HG02840 (cell line): ENCODE measurements around the gene DLL1.
"Not testable (repeated sequence)": the region's sequence is repeated elsewhere in the genome, so short reads cannot be mapped to it uniquely, and the experiment has no call there.

Experiments used
- ATAC-seq: cut with Tn5 transposase; IDR thresholded peaks from one replicate; pipeline ENCODE4 v1.9.1; 2021; ENCODE audit warnings: mild to moderate bottlenecking, moderate library complexity, moderate number of reproducible peaks; ENCODE audit not compliant: unreplicated experiment, low FRiP score

The DLL1 gene

GRCh38 chr6:170269846-170270541, 20.9 kb downstream of the DLL1 start:
- no peak for ATAC-seq

GRCh38 chr6:170269151-170269845, 21.6 kb downstream of the DLL1 start:
- ATAC-seq, result no peak

GRCh38 chr6:170268216-170269129, 22.4 kb downstream of the DLL1 start:
- ATAC-seq, result no peak

- ATAC-seq, result no peak
Measured at GRCh38 chr6:170267688-170268087, 23.2 kb downstream of the DLL1 start.

- no peak for ATAC-seq
Measured at GRCh38 chr6:170266061-170266825, 24.6 kb downstream of the DLL1 start.

- no peak for ATAC-seq
Measured at GRCh38 chr6:170265655-170266054, 25.2 kb downstream of the DLL1 start.

GRCh38 chr6:170264644-170265043, 26.2 kb downstream of the DLL1 start:
- ATAC-seq, result not testable (repeated sequence)

- no peak for ATAC-seq
Measured at GRCh38 chr6:170264086-170264485, 26.8 kb downstream of the DLL1 start.

- no peak for ATAC-seq
Measured at GRCh38 chr6:170263410-170263809, 27.5 kb downstream of the DLL1 start.

- no peak for ATAC-seq
Measured at GRCh38 chr6:170262489-170263088, 28.3 kb downstream of the DLL1 start.

- ATAC-seq, result no peak
Measured at GRCh38 chr6:170261643-170262488, 29.0 kb downstream of the DLL1 start.

- ATAC-seq, result no peak
Measured at GRCh38 chr6:170260686-170261085, 30.2 kb downstream of the DLL1 start.

GRCh38 chr6:170259278-170259677, 31.6 kb downstream of the DLL1 start:
- no peak for ATAC-seq

- ATAC-seq, result no peak
Measured at GRCh38 chr6:170258407-170258806, 32.5 kb downstream of the DLL1 start.

- ATAC-seq, result no peak
Measured at GRCh38 chr6:170257376-170257775, 33.5 kb downstream of the DLL1 start.

GRCh38 chr6:170256641-170257040, 34.2 kb downstream of the DLL1 start:
- ATAC-seq, result no peak

GRCh38 chr6:170255426-170256125, 35.3 kb downstream of the DLL1 start:
- ATAC-seq, result no peak
